ENCODE data around the gene CEP170B.

- TF ChIP-seq CTCF (IDR thresholded peaks at IDR 0.05) (no peak), EZH2 (IDR thresholded peaks at IDR 0.05; ENCODE audit: borderline replicate concordance, insufficient read depth, low read depth, low read length, poor library complexity, severe bottlenecking) (no peak)
Observed at GRCh38 chr14:104868811-104869572, 3.9 kb downstream of the CEP170B start.
